Measurements from ENCODE around the gene SLC25A33.
"Not testable (repeated sequence)": the region's sequence is repeated elsewhere in the genome, so short reads cannot be mapped to it uniquely, and the experiment has no call there.

SLC25A33 gene

DNA sequence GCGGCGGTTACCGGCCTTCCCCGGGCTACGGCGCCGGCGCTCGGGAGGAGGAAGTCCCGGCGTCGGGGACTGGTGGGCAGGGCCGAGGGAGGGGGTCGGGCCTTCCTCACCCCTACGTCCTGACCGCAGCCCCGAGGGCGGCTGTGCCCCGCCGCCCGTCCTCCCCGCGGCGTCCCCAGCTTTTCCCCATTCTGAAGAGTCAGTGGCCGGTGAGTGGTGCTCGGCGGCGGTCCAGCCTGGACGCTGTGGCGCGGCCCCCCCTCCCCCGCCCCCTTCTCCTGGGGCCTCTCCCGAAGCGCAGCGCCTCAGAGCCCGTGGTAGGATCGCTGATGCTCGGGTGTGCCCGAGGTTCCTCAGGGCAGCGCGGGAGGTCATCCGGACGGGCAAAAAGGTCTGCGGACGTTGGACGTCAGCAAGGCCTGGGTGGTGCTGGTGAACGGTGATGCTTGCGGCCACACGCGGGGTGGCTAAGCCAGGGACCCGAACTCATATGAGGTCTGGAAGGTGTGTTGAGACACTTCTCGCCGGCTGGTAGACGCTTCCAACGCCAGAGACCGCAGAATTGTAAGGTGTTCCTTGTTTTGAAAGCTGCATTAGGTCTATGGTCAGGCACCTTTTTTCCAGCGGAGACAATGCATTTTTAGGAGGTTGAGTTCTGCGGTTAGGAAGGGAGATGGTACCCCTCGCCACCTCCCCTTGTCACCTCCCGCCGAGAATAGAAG, 725 bp downstream of the SLC25A33 start:
- DNase-seq, result peak; percentile 46

- DNase-seq, result no peak
Measured at GRCh38 chr1:9542430-9542829, 3.2 kb downstream of the SLC25A33 start.

DNA sequence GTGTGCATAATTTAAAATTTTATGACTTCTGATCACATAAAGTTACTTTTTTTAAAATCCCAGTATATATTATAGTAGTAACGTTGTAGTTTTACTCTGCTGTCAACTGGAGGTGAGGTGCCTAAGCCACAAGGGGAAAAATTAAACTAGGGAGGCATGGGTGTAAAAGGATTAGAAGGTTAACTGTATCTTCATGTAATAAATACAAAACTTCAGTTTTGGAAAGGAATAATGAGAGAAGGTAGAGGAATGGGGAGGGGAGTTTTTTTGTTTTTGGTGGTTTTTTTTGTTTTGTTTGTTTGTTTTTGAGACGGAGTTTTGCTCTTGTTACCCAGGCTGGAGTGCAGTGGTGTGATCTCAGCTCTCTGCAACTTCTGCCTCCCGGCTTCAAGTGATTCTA, 5.7 kb downstream of the SLC25A33 start:
- no peak for DNase-seq

DNA sequence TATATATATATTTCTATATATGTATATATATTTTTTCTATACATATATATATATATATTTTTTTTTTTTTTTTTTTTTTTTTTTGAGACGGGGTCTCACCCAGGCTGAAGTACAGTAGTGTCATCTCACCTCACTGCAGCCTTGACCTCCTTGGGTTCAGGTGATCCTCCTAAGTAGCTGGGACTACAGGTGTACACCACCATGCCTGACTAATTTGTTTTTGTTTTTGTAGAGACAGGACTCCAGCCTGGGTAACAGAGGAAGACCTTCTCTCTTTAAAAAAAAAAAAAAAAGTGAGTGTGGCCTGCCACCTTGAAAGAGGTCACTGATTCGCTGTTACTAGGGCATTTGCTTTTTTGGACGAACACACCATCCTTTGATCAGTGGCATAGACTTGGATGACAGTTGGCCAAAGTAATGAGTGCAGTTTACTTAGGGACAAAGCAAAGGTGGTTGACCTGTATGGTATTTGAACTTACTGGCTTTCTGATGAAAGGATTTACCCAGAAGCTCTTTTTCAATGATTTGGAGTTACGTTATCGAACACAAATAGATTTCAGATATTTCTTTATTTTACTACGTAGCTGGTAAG, 10.8 kb downstream of the SLC25A33 start:
- no peak for DNase-seq

- DNase-seq, result no peak
Measured at GRCh38 chr1:9551984-9552383, 12.7 kb downstream of the SLC25A33 start.

DNA sequence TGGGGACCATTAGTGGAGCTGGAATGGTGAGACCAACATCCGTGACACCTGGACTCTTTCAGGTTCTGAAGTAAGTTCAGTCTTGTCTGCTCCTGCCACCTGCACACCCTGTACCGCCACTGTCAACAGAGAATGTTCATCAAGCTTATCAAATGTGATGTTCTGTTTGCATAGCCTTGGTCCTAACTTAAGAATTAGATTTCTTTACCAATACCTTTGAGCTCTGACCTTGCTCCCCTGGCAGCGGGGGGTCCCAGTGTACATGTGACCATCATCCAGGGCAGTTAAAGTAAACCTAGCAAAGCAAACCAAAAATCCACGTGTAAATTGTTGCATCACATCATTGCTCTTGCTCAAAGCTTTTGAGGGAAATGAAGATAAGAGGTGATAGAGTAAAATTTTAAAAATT, 14.5 kb downstream of the SLC25A33 start:
- no peak for DNase-seq

DNA sequence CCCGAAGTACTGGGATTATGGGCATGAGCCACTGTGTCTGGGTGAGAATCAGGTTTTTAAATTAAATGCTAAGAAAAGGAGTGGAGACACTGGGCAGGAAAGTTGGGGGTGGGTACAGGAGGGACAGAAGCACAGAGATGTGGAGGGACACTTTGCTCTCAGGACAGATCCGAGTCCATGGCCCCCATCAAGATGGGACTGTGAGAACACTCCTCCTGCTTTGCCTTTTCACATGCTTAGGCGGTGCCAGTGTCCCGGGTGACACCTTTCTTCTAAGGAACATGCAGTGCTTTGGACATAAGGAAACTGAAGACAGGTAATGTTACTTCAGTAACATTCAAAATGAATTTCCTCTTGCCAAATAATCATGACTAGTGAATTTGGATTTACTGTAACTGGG, 16.7 kb downstream of the SLC25A33 start:
- DNase-seq, result no peak

GRCh38 chr1:9557624-9558023, 18.4 kb downstream of the SLC25A33 start:
- no peak for DNase-seq

DNA sequence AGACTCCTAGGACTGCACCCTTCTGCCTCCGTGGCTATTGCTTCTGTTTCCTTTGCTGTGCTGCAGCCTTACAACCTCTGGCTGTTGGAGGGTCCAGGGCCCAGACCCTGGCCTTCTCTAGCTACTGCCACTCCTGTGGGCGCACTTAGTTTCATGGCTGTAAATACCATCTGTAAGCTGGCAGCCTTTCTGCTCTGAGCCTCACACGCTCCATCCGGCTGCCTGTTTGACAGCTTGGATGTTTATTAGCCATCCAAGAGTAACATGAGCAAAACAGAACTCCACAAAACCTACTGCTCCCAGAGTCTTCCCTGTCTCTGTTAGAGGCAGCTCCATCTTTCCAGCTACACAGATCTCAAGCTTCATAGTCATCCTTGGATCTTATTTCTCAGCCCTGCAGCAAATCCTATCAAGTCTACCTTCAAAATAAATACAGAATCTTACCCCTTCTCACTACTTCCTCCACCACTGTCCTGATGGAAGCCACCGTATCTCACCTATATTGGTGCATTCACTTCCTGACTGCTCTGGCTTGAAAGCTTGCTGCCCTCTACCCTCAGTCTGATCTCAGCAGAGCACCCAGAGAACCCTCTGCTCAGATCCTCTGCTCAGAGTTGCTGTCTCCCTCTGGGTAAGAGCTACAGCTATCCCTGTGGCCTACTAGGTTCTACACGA, 19.1 kb downstream of the SLC25A33 start:
- DNase-seq, result no peak

GRCh38 chr1:9558946-9559545, 19.8 kb downstream of the SLC25A33 start:
- DNase-seq, result no peak

DNA sequence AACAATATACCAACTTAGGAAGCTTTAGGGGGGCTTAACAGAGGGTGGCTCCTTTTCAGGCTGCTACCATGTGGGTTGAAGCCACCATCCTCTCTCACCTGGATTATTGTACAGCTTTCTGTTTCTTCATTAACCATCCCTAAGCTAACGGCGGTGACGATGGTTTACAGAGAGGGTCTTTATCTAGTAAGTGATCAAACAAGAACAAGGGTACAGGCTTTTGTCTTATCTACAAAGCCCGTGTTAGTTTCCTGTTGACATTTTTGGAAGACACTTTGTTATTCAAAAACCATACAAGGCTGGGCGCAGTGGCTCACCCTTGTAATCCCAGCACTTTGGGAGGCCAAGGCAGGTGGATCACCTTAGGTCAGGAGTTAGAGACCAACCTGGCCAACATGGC, 20.4 kb downstream of the SLC25A33 start:
- no peak for DNase-seq

DNA sequence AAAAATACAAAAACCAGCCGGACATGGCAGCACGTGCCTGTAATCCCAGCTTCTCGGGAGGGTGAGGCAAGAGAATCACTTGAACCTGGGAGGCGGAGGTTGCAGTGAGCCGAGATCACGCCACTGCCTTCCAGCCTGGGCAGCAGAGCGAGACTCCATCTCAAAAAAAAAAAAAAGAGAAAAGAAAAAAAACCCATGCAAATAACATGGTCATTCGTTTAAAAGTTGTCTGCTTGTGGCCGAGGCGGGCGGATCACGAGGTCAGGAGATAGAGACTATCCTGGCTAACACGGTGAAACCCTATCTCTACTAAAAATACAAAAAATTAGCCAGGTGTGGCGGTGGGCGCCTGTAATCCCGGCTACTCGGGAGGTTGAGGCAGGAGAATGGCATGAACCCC, 20.8 kb downstream of the SLC25A33 start:
- DNase-seq, result not testable (repeated sequence)

- DNase-seq, result peak; percentile 17
Measured at GRCh38 chr1:9561429-9561828, 22.2 kb downstream of the SLC25A33 start.

GRCh38 chr1:9569267-9569666, 30.0 kb downstream of the SLC25A33 start:
- DNase-seq, result no peak

DNA sequence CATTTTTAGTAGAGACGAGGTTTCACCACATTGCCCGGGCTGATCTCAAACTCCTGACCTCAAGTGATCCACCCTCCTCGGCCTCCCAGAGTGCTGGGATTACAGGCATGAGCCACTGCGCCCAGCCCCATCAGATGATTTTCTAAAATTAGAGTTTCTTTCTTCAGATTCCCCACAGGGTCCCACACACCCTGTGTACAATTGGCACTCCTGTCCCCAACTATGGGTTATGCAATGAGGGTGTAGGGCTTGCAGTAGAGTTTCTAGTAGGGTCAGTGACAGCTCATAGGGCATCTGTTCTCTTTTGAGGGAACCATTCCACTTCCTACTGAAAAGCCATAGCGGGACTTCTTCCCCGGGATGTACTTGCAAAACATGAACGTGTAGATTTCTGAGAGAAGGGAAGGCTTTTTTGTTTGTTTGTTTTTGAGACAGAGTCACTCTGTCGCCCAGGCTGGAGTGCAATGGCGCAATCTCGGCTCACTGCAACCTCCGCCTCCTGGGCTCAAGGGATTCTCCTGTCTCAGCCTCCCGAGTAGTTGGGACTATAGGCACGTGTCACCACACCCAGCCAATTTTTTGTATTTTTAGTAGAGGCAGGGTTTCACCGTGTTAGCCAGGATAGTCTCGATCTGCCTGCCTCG, 31.7 kb downstream of the SLC25A33 start:
- DNase-seq, result not testable (repeated sequence)

DNA sequence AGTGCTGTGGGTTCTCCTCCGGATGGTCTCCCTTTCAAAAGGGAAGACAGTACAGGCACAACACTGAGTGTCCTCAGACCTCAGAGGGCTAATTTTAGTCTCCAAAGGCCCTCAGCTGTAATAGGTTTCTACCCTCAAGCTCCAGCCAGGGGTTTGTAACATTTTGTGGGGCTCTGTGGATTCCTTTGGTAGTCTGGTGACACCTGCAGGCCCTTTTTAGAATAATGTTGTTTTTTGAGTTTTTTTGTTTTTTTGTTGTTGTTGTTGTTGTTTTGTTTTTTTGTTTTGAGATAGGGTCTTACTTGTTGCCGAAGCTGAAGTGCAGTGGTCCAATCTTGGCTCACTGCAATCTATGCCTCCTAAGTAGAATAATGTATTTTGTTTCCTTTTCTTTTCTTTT, 34.5 kb downstream of the SLC25A33 start:
- DNase-seq, result no peak

- no peak for DNase-seq
Measured at GRCh38 chr1:9575486-9575885, 36.2 kb downstream of the SLC25A33 start.

- no peak for DNase-seq
Measured at GRCh38 chr1:9576903-9577302, 37.6 kb downstream of the SLC25A33 start.

DNA sequence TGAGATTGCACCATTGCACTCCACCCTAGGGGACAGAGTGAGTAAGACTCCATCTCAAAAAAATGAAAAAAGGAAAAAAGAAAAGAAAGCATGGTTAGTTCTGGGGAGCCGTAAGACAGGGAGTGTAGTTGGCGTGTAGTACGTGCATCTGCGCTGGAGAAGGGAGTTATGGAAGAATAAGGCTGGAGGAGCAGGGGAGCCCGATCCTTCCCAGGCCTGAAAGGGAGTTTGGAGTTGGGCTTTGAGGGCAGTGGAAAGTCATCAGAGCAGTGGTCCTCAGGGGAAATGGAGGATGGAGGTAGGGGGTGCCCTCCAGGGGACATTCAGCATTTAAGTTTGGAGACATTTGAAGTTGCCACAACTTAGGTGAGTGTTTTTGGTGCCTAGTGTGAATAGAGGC, 38.2 kb downstream of the SLC25A33 start:
- DNase-seq, result no peak

DNA sequence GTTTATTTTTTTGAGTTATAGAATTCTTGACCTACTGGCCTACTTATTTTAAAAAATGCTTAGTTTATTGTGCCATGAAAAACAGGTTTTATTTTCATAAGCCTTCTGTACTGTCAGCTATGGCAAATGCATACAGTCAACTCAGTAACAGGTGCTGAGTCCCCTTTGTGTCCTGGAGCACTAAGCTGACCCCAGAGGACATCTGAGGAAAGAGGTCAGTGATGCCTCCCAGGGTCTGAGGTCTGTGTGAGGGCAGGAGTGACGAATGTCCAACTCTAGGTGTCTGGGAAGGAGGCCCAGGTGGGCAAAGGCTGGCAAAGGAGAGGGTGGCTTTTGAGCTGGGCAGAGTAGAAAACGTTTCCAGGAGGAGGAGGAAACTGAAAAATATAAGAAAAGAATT, 41.7 kb downstream of the SLC25A33 start:
- DNase-seq, result no peak

GRCh38 chr1:9586147-9586766, 47.0 kb downstream of the SLC25A33 start:
- DNase-seq, result no peak

GRCh38 chr1:9588551-9589143, 49.4 kb downstream of the SLC25A33 start, which contains the start of gene TMEM201:
Gene TMEM201 (plus strand): TSS chr1:9588911. CDS start chr1:9588931, 20 bp downstream.
- DNase-seq, result peak; percentile 85

All from T1000 (cell line).